Tibial nerve (tissue), 3 donors: Measurements from ENCODE around the gene GRIK4.

ENCODE experiments used
- POLR2A ChIP-seq, 2 donors: fragments of 450-650 bp; IDR thresholded peaks; one replicate each; pipeline ENCODE4 v1.6.1; 2017; ENCODE audit warnings: antibody characterized with exemption in 2 of 2, mild to moderate bottlenecking in 2 of 2, moderate library complexity in 2 of 2
- TF ChIP-seq, protein P1 (sequence below), 5 experiments: fragments of 200-600 bp in 3 of 5; fragments of 450-650 bp in 2 of 5; sonication (generic) in 3 of 5; IDR thresholded peaks; one replicate each; pipeline ENCODE4 v1.5.1; 2016 to 2019; ENCODE audit warnings: antibody characterized with exemption in 5 of 5, mild to moderate bottlenecking in 3 of 5, moderate library complexity in 2 of 5

DNA sequence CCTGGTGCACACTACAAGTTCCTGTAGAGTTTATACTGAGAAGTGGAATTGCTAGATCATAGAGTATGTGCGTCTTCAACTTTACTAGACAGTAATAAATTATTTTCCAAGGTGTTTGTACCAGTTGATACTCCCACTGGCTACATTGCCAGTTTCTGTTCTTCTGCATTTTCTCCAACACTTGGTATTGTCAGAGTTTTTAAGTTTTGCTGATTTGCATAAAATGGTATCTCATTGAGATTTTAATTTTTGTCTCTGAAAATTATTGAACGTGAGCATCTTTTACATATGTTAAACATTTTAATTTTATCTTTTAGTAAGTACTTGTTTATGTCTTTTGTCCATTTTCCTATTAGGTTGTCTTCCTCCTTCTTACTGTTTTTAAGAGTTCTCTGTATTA is 519.6 kb downstream of the GRIK4 start:
- TF ChIP-seq, protein P1, sequence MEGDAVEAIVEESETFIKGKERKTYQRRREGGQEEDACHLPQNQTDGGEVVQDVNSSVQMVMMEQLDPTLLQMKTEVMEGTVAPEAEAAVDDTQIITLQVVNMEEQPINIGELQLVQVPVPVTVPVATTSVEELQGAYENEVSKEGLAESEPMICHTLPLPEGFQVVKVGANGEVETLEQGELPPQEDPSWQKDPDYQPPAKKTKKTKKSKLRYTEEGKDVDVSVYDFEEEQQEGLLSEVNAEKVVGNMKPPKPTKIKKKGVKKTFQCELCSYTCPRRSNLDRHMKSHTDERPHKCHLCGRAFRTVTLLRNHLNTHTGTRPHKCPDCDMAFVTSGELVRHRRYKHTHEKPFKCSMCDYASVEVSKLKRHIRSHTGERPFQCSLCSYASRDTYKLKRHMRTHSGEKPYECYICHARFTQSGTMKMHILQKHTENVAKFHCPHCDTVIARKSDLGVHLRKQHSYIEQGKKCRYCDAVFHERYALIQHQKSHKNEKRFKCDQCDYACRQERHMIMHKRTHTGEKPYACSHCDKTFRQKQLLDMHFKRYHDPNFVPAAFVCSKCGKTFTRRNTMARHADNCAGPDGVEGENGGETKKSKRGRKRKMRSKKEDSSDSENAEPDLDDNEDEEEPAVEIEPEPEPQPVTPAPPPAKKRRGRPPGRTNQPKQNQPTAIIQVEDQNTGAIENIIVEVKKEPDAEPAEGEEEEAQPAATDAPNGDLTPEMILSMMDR (IDR thresholded peaks at IDR 0.05), result no peak
- no peak for TF ChIP-seq POLR2A (IDR thresholded peaks at IDR 0.05)
